Nephron progenitor cell (in vitro differentiated cells): ENCODE measurements around the gene PARVG.

ENCODE experiments used
- DNase-seq: peaks from one replicate; pipeline ENCODE4 v3.0.0; 2021
- H3K27ac Mint-ChIP-seq: 2 replicates; pipeline ENCODE4 v1.8.0; 2021; ENCODE audit warnings: mild to moderate bottlenecking, moderate library complexity, mixed read lengths
- H3K27me3 Mint-ChIP-seq: 2 replicates; pipeline ENCODE4 v1.8.0; 2021; ENCODE audit warnings: mild to moderate bottlenecking, low read depth, mixed read lengths; ENCODE audit not compliant: poor library complexity
- H3K36me3 Mint-ChIP-seq: 2 replicates; pipeline ENCODE4 v1.8.0; 2021; ENCODE audit warnings: low read depth, mixed read lengths
- H3K4me1 Mint-ChIP-seq: 2 replicates; pipeline ENCODE4 v1.8.0; 2021; ENCODE audit warnings: mixed read lengths
- H3K4me3 Mint-ChIP-seq: 2 replicates; pipeline ENCODE4 v1.8.0; 2021; ENCODE audit warnings: mild to moderate bottlenecking, moderate library complexity, mixed read lengths
- H3K9me3 Mint-ChIP-seq: 2 replicates; pipeline ENCODE4 v1.8.0; 2021; ENCODE audit warnings: mild to moderate bottlenecking, moderate library complexity, mixed read lengths
- TF ChIP-seq, protein P1 (sequence below): fragments of 200-600 bp; sonication (generic); IDR thresholded peaks from 2 replicates; pipeline ENCODE4 v1.5.0; 2021; ENCODE audit warnings: antibody characterized with exemption

PARVG gene, protein sequence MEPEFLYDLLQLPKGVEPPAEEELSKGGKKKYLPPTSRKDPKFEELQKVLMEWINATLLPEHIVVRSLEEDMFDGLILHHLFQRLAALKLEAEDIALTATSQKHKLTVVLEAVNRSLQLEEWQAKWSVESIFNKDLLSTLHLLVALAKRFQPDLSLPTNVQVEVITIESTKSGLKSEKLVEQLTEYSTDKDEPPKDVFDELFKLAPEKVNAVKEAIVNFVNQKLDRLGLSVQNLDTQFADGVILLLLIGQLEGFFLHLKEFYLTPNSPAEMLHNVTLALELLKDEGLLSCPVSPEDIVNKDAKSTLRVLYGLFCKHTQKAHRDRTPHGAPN

GRCh38 chr22:44180706-44181032 lies at the start of gene PARVG:
TSS of gene PARVG (plus strand) at chr22:44180925. CDS start at chr22:44183330, 2,405 bp downstream.
- Mint-ChIP-seq H3K27ac (peak within 1 kb of the TSS; percentile 3), H3K4me3 (no peak within 1 kb of the TSS), H3K27me3 (peaks cover 6% of the 10 kb centered on the region), H3K4me1 (peaks cover 55% of the 10 kb centered on the region), H3K36me3 (no peaks in the 10 kb centered on the region), H3K9me3 (no peaks in the 10 kb centered on the region)
- no peak for DNase-seq
- TF ChIP-seq, protein P1, sequence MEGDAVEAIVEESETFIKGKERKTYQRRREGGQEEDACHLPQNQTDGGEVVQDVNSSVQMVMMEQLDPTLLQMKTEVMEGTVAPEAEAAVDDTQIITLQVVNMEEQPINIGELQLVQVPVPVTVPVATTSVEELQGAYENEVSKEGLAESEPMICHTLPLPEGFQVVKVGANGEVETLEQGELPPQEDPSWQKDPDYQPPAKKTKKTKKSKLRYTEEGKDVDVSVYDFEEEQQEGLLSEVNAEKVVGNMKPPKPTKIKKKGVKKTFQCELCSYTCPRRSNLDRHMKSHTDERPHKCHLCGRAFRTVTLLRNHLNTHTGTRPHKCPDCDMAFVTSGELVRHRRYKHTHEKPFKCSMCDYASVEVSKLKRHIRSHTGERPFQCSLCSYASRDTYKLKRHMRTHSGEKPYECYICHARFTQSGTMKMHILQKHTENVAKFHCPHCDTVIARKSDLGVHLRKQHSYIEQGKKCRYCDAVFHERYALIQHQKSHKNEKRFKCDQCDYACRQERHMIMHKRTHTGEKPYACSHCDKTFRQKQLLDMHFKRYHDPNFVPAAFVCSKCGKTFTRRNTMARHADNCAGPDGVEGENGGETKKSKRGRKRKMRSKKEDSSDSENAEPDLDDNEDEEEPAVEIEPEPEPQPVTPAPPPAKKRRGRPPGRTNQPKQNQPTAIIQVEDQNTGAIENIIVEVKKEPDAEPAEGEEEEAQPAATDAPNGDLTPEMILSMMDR = no peak

DNA sequence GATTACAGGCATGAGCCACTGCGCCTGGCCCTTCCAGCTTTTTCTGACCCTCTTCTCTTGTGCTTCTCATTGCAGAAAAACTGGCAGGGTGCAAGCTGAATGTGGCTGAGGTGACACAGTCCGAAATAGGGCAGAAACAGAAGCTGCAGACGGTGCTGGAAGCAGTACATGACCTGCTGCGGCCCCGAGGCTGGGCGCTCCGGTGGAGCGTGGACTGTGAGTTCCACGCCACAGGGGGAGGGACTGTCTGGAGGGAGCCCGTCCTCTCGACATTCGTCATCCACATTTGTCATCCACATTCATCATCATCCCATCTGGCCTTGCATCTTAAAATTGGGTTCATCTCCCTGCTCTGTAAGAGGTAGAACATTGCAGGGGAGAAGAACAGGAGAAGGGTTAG lies 49.3 kb upstream of the PARVG start:
- Mint-ChIP-seq H3K9me3 (peaks cover 24% of the 10 kb centered on the region), H3K27me3 (peaks cover 15% of the 10 kb centered on the region), H3K4me1 (peaks cover 40% of the 10 kb centered on the region), H3K36me3 (peaks cover 24% of the 10 kb centered on the region), H3K4me3 (peak overlapping the region; percentile 37), H3K27ac (no peak overlapping the region)
- DNase-seq = no peak
- TF ChIP-seq, protein P1 = no peak

GRCh38 chr22:44131989-44132685 lies 48.6 kb upstream of the PARVG start:
- TF ChIP-seq, protein P1 = no peak
- Mint-ChIP-seq H3K4me3 (no peak overlapping the region), H3K36me3 (peaks cover 24% of the 10 kb centered on the region), H3K4me1 (peaks cover 40% of the 10 kb centered on the region), H3K27ac (no peak overlapping the region), H3K9me3 (peaks cover 24% of the 10 kb centered on the region), H3K27me3 (peaks cover 17% of the 10 kb centered on the region)
- DNase-seq = no peak

DNA sequence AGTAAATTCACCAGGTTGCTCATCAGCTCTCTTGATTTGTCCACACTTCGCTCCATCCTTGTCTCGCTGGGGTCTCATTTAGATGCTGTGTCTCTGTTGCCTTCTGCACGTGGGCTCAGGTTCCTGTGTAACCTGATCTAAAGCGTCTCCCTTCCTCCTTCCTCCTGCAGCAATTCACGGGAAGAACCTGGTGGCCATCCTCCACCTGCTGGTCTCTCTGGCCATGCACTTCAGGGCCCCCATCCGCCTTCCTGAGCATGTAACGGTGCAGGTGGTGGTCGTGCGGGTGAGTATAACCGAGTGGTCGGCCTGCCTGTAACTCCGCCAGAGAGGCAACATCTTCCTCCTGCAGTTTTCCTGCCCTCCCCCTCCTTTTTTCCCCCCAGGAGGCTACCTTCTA lies 48.0 kb upstream of the PARVG start:
- H3K9me3 Mint-ChIP-seq = peaks cover 24% of the 10 kb centered on the region

GRCh38 chr22:44133161-44133560 lies 47.6 kb upstream of the PARVG start:
- H3K36me3 Mint-ChIP-seq = peaks cover 27% of the 10 kb centered on the region
- no peak overlapping the region for H3K4me3 Mint-ChIP-seq
- TF ChIP-seq, protein P1 = no peak
- peaks cover 27% of the 10 kb centered on the region for H3K9me3 Mint-ChIP-seq
- no peak overlapping the region for H3K27ac Mint-ChIP-seq
- H3K4me1 Mint-ChIP-seq = peaks cover 40% of the 10 kb centered on the region
- no peak for DNase-seq
- peaks cover 18% of the 10 kb centered on the region for H3K27me3 Mint-ChIP-seq

More for the DNA sequence above, 48.0 kb upstream of the PARVG start:
- peaks cover 18% of the 10 kb centered on the region for H3K27me3 Mint-ChIP-seq
- peaks cover 24% of the 10 kb centered on the region for H3K36me3 Mint-ChIP-seq
- no peak overlapping the region for H3K4me3 Mint-ChIP-seq
- H3K4me1 Mint-ChIP-seq = peaks cover 40% of the 10 kb centered on the region
- no peak overlapping the region for H3K27ac Mint-ChIP-seq
- DNase-seq = no peak
- TF ChIP-seq, protein P1 = no peak
